HepG2 (cell line): Measurements from ENCODE around the gene TIMP3. TPM values are rescaled to one million over a fixed set of nuclear protein-coding genes. Genes with fewer than 3 reads are reported as not detected.
A peak's percentile ranks its signal among the peaks of the same experiment; 100 is the strongest.

Experiments
- ATAC-seq: fragments of 200-7000 bp; cut with Tn5 transposase; 3 replicates; pipeline ENCODE4 v1.9.1; 2020; ENCODE audit warnings: mild to moderate bottlenecking, moderate library complexity
- BruUV-seq: library from RNA; stranded (reverse); fragments of 400-500 nt; replicated peaks from 2 replicates; lab custom pipeline; 2021; lab: Mats Ljungman, UMichigan
- CTCF ChIA-PET: fragments of 300-600 bp; formaldehyde crosslinking; extraction: SDS; loops from one replicate; lab custom pipeline; 2021; ENCODE audit warnings: low total read pairs, inconsistent platforms, low intra/inter-chr PET ratio; lab: Yijun Ruan, JAX
- POLR2A ChIA-PET: fragments of 350-600 bp; sonication (Branson Sonifier 250); formaldehyde crosslinking; loops from one replicate; lab custom pipeline; 2020; ENCODE audit warnings: antibody characterized with exemption, inconsistent platforms; lab: Yijun Ruan, JAX
- DNase-seq: peaks from one replicate; pipeline ENCODE4 v3.0.0-alpha.2; 2015; ENCODE audit warnings: low spot score
- FAIRE-seq: peaks from 3 replicates; lab custom pipeline; 2011; peaks lifted over from hg19 to GRCh38; lab: Jason Lieb, UNC
- H2AFZ ChIP-seq: one replicate; pipeline ENCODE4 v1.6.1; 2011; ENCODE audit warnings: low read length, inconsistent platforms
- H3K27ac ChIP-seq: fragments of 300-600 bp; 3 replicates; pipeline ENCODE4 v1.8.0; 2011; ENCODE audit warnings: mixed run types, mild to moderate bottlenecking, mixed read lengths, low read length, inconsistent platforms; ENCODE audit not compliant: insufficient read depth; ENCODE audit errors: extremely low read length
- H3K27me3 ChIP-seq, 2 experiments: fragments of 200-600 bp in 1 of 2; 2 replicates in 1 of 2; 3 replicates in 1 of 2; pipeline versions ENCODE4 v1.6.0 to v1.8.0; 2011; ENCODE audit warnings: low read length in 2 of 2, mild to moderate bottlenecking in 2 of 2, moderate library complexity in 2 of 2, inconsistent platforms in 1 of 2; ENCODE audit not compliant: insufficient read depth in 2 of 2, control insufficient read depth in 1 of 2
- H3K36me3 ChIP-seq, 2 experiments: fragments of 200-600 bp in 1 of 2; replicated peaks in 1 of 2; 2 replicates in 1 of 2; 3 replicates in 1 of 2; pipeline versions ENCODE4 v1.5.1 to v1.8.0; 2011; ENCODE audit warnings: low read length in 2 of 2, inconsistent platforms in 1 of 2; ENCODE audit not compliant: insufficient read depth in 2 of 2, control insufficient read depth in 1 of 2
- H3K4me1 ChIP-seq: 2 replicates; pipeline ENCODE4 v1.5.1; 2012; ENCODE audit warnings: low read length, inconsistent platforms; ENCODE audit not compliant: insufficient read depth
- H3K4me2 ChIP-seq: 2 replicates; pipeline ENCODE4 v1.6.0; 2011; ENCODE audit warnings: low read depth, low read length, inconsistent platforms
- H3K4me3 ChIP-seq, 3 experiments: fragments of 200-600 bp in 1 of 3; sonication (generic), shearing (Covaris generic) in 1 of 3; replicated peaks in 1 of 3; 2 replicates each; pipeline ENCODE4 v1.5.1; 2011 to 2016; ENCODE audit warnings: low read length in 3 of 3, inconsistent platforms in 2 of 3, low read depth in 2 of 3, mild to moderate bottlenecking in 2 of 3, control low read depth in 1 of 3, mixed read lengths in 1 of 3; ENCODE audit not compliant: insufficient read depth in 1 of 3
- H3K79me2 ChIP-seq: one replicate; pipeline ENCODE4 v1.6.1; 2011; ENCODE audit warnings: low read length, inconsistent platforms; ENCODE audit not compliant: insufficient read depth
- H3K9ac ChIP-seq: 2 replicates; pipeline ENCODE4 v1.6.0; 2011; ENCODE audit warnings: mild to moderate bottlenecking, low read depth, low read length, inconsistent platforms; ENCODE audit not compliant: insufficient read depth
- H3K9me3 ChIP-seq: 2 replicates; pipeline ENCODE4 v1.5.1; 2012; ENCODE audit warnings: mild to moderate bottlenecking, low read length
- H4K20me1 ChIP-seq: 2 replicates; pipeline ENCODE4 v1.6.0; 2011; ENCODE audit warnings: inconsistent platforms, mild to moderate bottlenecking, low read length, moderate library complexity; ENCODE audit not compliant: insufficient read depth
- ARID2 ChIP-seq: sonication (generic); formaldehyde crosslinking; IDR thresholded peaks from 2 replicates; pipeline ENCODE4 v1.8.1; 2022; ENCODE audit warnings: mild to moderate bottlenecking, missing genetic modification reagents, borderline replicate concordance
- BHLHE40 ChIP-seq: IDR thresholded peaks from 2 replicates; pipeline ENCODE4 v1.6.1; 2011; ENCODE audit warnings: low read length, improper control_type of control experiment
- CHD4 ChIP-seq: fragments of 200-600 bp; sonication (generic); IDR thresholded peaks from 2 replicates; pipeline ENCODE4 v1.7.0; 2017; ENCODE audit warnings: mild to moderate bottlenecking, low read length, borderline replicate concordance
- ELK4 ChIP-seq: sonication (generic); formaldehyde crosslinking; IDR thresholded peaks from 2 replicates; pipeline ENCODE4 v1.9.0; 2021; ENCODE audit warnings: missing genetic modification reagents, borderline replicate concordance
- KDM5B ChIP-seq: sonication (generic); formaldehyde crosslinking; IDR thresholded peaks from 2 replicates; pipeline ENCODE4 v1.4.0; 2020; ENCODE audit warnings: missing genetic modification reagents, mild to moderate bottlenecking, borderline replicate concordance
- NPAS2 ChIP-seq: sonication (generic); formaldehyde crosslinking; IDR thresholded peaks from 2 replicates; pipeline ENCODE4 v1.8.0; 2022; ENCODE audit warnings: mild to moderate bottlenecking, missing genetic modification reagents, borderline replicate concordance
- PHF5A ChIP-seq: IDR thresholded peaks from one replicate; pipeline ENCODE4 v1.6.1; 2018; ENCODE audit warnings: low read depth, missing genetic modification reagents; ENCODE audit not compliant: unreplicated experiment
- SP1 ChIP-seq, 2 experiments: fragments of 450-650 bp in 1 of 2; sonication (generic) in 1 of 2; formaldehyde crosslinking in 1 of 2; IDR thresholded peaks; 2 replicates each; pipeline versions ENCODE4 v1.4.0 to v1.6.1; 2016 to 2020; ENCODE audit warnings: missing genetic modification reagents in 1 of 2
- TMF1 ChIP-seq: sonication (generic); formaldehyde crosslinking; IDR thresholded peaks from 2 replicates; pipeline ENCODE4 v1.8.1; 2022; ENCODE audit warnings: low read depth, missing genetic modification reagents
- ZBTB4 ChIP-seq: sonication (generic); formaldehyde crosslinking; IDR thresholded peaks from 2 replicates; pipeline ENCODE4 v1.4.0; 2020; ENCODE audit warnings: missing genetic modification reagents, mild to moderate bottlenecking, borderline replicate concordance
- ZMYM3 ChIP-seq: sonication (generic); formaldehyde crosslinking; IDR thresholded peaks from 2 replicates; pipeline ENCODE4 v1.5.1; 2020; ENCODE audit warnings: mild to moderate bottlenecking, missing genetic modification reagents
- ZNF282 ChIP-seq: fragments of 450-650 bp; IDR thresholded peaks from 2 replicates; pipeline ENCODE4 v1.6.1; 2018; ENCODE audit not compliant: partially characterized antibody
- ZNF609 ChIP-seq: sonication (generic); formaldehyde crosslinking; IDR thresholded peaks from 2 replicates; pipeline ENCODE4 v1.4.0; 2020; ENCODE audit warnings: mild to moderate bottlenecking, missing genetic modification reagents, borderline replicate concordance
- ZNF629 ChIP-seq: sonication (generic); formaldehyde crosslinking; conservative IDR thresholded peaks from 2 replicates; pipeline ENCODE4 v1.5.0; 2020; ENCODE audit warnings: missing genetic modification reagents
- WGBS: methylation state at CpG from one replicate; pipeline ENCODE4 v1.1.6; 2017; ENCODE audit warnings: low lambda C conversion rate; 5-methylcytosine and 5-hydroxymethylcytosine counted together
- in situ Hi-C: cut with HindIII; loops from 2 replicates; pipeline ENCODE4 v1.10.0; 2017; ENCODE audit warnings: low pct_unique_long_range_greater_than_20kb; ENCODE audit not compliant: extremely low pct_ligation_motif_present
- intact Hi-C: fragments of 100-400 bp; cut with micrococcal nuclease; formaldehyde crosslinking; loops from one replicate; pipeline ENCODE4 v1.10.0; 2022; ENCODE audit not compliant: unreplicated experiment
- polyA plus RNA-seq, 8 experiments: library from polyadenylated mRNA; depleted of rRNA in 3 of 8; stranded (reverse) in 7 of 8; unstranded in 1 of 8; fragments of >200 nt; fragmentation: Illumina TruSeq in 4 of 8; extraction: Trizol in 4 of 8; gene quantifications; 2 replicates each; pipeline versions ENCODE4 v1.2.1 to v1.2.3, GENCODE V29; 2011 to 2016; ENCODE audit warnings: low read depth in 4 of 8, missing spikeins in 1 of 8, mixed read lengths in 1 of 8; ENCODE audit not compliant: insufficient read depth in 1 of 8
- total RNA-seq, 5 experiments: library from RNA; depleted of rRNA; stranded (reverse); fragments of >200 nt; fragmentation: Illumina TruSeq; extraction: Trizol; gene quantifications; 2 replicates each; pipeline ENCODE4 v1.2.3, GENCODE V29; 2016; ENCODE audit warnings: low read depth in 1 of 5

The TIMP3 gene
- total and polyA plus RNA-seq, 2 of the 13 experiments (the other 11 are each of a cell fraction or from before 2014, with no cell fraction given), result 57.3 to 86.6 TPM

GRCh38 chr22:32805361-32805881, 3.9 kb downstream of the TIMP3 start:
- peak overlapping the region; percentile 78 for H3K4me2 ChIP-seq
- no peak for FAIRE-seq

More at GRCh38 chr22:32805361-32805881, 3.9 kb downstream of the TIMP3 start:
- POLR2A ChIA-PET, result interaction anchor here (1.3 kb wide), 1 partner anchor 8 kb away, joined by 3 read pairs; no protein-coding TSS in a partner anchor
- WGBS, result 80% methylated on average over 4 of the region's 4 CpGs
- intact Hi-C loops, result no loop called here
- Histone ChIP-seq H3K4me3 (0 out of 6 replicates have a peak overlapping the region, but pooled peaks of 1 of the 3 experiments have one; percentile 83), H3K4me1 (peaks cover 84% of the 10 kb centered on the region), H3K36me3 (no peaks in the 10 kb centered on the region; a peak in 2 of 5 replicates)
- no TSS peak for BruUV-seq
- ATAC-seq (no peak), DNase-seq (no peak)
- no peak for TF ChIP-seq ELK4 (CRISPR knock-in tag)
- no peak for TF ChIP-seq NPAS2 (CRISPR knock-in tag)
- TF ChIP-seq ZNF629 (CRISPR knock-in tag), result peak; percentile 87
- TF ChIP-seq CHD4, result peak; percentile 58; the same call in 1 of the 2 replicates
- TF ChIP-seq ARID2 (CRISPR knock-in tag), result no peak
- TF ChIP-seq ZNF609 (CRISPR knock-in tag), result no peak
- no peak for TF ChIP-seq SP1 (IDR thresholded peaks at IDR 0.05)
- TF ChIP-seq SP1 (CRISPR knock-in tag; IDR thresholded peaks at IDR 0.05), result no peak
- TF ChIP-seq PHF5A, result no peak
- no peak for TF ChIP-seq KDM5B (CRISPR knock-in tag)
- TF ChIP-seq TMF1 (CRISPR knock-in tag), result no peak
- TF ChIP-seq ZNF282, result no peak
- TF ChIP-seq ZBTB4, result no peak
- peak; percentile 75 for TF ChIP-seq ZMYM3 (CRISPR knock-in tag)
- TF ChIP-seq BHLHE40, result no peak
- TF ChIP-seq, all 625 proteins: peak for 3
- Histone ChIP-seq H4K20me1 (peaks cover 20% of the 10 kb centered on the region), H3K27me3 (no peaks in the 10 kb centered on the region), H3K9me3 (no peaks in the 10 kb centered on the region), H3K9ac (no peak overlapping the region), H3K27ac (no peak overlapping the region), H3K79me2 (peaks cover 77% of the 10 kb centered on the region), H2AFZ (no peak overlapping the region)
- in situ Hi-C loops, result no loop called here
- CTCF ChIA-PET, result no interaction called here
